ENCODE results near the gene NRXN3.

DNA sequence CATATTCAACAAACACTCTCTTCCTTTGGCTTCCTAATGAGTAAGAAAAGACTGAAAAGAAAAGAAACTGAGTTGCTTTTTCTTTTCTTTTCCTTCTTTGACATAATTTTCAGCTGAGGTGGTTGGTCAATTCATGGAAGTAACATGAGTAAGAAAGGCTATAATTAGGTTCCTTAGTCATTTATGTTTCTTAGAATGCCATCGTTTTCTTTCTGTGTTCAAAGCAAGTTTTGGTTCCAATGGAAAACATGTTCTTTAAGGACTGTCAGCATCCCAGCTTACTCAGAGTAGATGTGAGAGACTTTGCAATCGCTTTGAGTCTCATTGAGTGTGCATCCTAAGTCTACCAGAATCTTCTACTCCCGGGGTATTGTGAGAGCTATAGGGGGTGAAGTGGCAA is 1158.7 kb downstream of the NRXN3 start:
- TF ChIP-seq, protein P1, sequence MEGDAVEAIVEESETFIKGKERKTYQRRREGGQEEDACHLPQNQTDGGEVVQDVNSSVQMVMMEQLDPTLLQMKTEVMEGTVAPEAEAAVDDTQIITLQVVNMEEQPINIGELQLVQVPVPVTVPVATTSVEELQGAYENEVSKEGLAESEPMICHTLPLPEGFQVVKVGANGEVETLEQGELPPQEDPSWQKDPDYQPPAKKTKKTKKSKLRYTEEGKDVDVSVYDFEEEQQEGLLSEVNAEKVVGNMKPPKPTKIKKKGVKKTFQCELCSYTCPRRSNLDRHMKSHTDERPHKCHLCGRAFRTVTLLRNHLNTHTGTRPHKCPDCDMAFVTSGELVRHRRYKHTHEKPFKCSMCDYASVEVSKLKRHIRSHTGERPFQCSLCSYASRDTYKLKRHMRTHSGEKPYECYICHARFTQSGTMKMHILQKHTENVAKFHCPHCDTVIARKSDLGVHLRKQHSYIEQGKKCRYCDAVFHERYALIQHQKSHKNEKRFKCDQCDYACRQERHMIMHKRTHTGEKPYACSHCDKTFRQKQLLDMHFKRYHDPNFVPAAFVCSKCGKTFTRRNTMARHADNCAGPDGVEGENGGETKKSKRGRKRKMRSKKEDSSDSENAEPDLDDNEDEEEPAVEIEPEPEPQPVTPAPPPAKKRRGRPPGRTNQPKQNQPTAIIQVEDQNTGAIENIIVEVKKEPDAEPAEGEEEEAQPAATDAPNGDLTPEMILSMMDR (conservative IDR thresholded peaks at IDR 0.05; ENCODE audit: low read depth, low read length), result no peak
- no peak for TF ChIP-seq EZH2 (IDR thresholded peaks at IDR 0.05; ENCODE audit: low read length, unreplicated experiment)
